ENCODE data around the gene TRPM1.

GRCh38 chr15:31039961-31040360 lies 61.6 kb downstream of the TRPM1 start:
- TF ChIP-seq CTCF (IDR thresholded peaks at IDR 0.05): no peak
- no peak for TF ChIP-seq POLR2AphosphoS5 (IDR thresholded peaks at IDR 0.05)
- TF ChIP-seq POLR2A (IDR thresholded peaks at IDR 0.05): no peak
